ENCODE data around the gene NPSR1.
"Not testable (repeated sequence)": the region's sequence is repeated elsewhere in the genome, so short reads cannot be mapped to it uniquely, and the experiment has no call there.

The NPSR1 gene

DNA sequence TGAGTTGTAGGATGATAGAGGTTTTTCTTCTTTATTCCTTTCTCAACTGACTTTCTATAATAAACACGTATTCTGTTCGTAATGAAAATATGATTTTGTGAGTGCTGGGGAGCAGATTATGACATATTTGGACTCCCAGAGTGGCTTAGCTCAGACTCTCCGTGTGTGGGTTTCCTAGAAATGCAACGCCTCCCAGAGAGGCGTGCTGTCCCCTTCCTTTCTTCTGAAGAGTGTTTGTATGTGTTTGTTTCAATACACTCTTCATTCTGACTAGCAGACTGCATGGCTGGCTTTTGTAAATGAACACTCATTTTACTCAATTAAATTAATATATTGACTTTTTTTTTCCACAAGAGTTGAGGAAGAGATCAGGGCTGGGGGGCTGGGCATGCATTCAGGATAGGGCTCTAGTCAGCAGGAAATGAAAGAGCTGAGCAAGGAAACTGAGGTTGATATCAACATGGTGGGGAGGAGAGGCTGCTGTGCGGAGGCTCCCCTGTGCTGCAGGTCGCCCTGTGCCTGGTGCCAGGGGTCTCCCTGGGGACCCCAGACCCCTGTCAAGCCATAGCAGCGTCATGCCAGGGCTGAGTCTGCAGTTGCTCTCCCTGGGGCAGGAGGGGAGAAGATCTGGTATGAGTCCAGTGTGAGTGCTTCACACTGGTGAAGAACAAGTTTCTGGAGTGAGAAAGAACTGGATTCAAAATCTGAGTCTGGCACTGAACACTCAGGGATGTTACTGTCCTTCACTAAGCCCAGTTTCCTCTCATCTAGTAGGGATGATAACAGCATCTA is 221.1 kb downstream of the NPSR1 start:
- DNase-seq, result not testable (repeated sequence)

DNA sequence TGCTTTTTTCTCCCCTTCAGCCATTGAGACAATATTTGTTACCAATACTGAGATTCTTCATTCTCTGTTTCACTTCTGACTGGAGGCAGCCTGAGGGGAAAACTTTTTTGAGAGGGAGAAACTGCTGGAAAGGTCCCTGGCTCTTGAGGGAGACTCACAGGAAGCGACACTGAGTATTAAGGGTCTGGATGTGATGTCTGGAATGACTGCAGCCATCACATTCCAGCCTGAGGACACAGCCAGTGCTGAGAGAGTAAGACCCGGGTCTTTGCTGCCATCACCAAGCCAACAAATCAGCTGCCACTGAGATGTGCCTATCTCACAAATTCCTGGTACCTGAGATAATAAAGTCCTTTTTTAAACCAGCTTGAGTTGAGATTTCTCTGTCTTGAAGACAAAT is 221.9 kb downstream of the NPSR1 start:
- no peak for DNase-seq

DNA sequence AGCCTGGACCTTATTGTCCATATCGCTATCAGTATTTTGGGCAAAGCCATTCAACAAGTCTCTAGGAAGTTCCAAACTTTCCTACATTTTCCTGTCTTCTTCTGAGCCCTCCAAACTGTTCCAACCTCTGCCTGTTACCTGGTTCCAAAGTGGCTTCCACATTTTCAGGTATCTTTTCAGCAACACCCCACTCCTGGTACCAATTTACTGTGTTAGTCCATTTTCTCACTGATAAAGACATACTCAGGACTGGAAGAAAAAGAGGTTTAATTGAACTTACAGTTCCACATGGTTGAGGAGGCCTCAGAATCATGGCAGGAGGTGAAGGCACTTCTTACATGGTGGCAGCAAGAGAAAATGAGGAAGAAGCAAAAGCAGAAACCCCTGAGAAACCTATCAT is 225.8 kb downstream of the NPSR1 start:
- DNase-seq, result not testable (repeated sequence)

DNA sequence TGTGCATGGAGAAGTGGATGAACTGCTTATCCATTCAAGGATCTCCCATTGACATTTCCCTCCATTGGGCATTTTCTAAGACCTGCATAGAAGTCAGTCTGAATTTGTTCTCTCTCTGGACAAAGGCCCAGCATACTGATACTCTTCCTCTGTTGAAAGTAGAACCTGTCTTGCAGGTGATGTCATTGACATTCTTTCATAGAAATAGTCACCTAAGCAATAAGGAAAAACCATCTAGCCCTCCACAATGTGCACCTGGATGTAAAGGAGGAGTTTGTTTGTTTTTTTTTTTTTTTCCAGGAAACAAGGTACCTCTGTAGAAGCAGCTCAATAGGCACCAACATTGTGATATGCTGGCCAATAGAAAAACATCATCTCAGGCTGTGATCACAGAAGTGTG is 228.8 kb downstream of the NPSR1 start:
- DNase-seq, result no peak

DNA sequence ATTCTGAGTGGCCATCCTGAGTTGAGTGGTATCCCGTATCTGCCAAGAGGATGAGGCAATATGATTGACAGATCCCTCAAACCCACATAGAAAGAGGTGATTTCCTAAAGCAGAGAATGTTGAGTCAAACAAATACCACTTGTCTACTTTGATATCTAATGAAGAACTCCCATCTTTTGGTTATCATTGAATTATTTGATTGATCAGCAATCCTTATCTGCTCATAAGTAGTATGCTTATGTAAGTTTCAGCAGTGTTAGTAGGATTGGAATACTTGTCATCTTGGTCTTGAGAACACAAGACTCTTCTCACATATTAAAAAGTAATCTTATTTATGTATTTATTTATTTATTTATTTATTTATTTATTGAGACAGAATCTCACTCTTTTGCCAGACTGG is 231.9 kb downstream of the NPSR1 start:
- DNase-seq, result no peak

DNA sequence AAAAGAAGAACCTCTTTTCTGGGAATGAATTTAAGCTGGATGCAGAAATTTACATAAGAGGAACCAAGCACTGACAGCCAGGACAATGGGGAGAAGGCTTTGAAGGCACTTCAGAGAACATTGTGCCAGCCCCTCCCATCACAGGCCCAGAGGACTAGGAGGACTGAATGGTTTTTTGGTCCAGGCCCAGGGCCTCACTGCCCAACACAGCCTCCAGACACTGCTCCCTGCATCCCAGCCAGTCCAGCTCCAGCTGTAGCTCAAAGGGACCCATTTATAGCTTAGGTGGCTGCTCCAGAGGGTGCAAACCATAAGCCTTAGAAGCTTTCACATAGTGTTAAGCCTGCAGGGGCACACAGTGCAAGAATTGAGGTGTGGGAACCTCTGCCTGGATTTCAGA is 237.2 kb downstream of the NPSR1 start:
- no peak for DNase-seq
